ENCODE data around the gene RASSF5. TPM values are rescaled to one million over a fixed set of nuclear protein-coding genes. Genes with fewer than 3 reads are reported as not detected.
"Not testable (repeated sequence)": the region's sequence is repeated elsewhere in the genome, so short reads cannot be mapped to it uniquely, and the experiment has no call there.

RASSF5 gene
- total RNA-seq, 4 donors from 2014 or later: 0.77 to 5.3 (median 3.2) TPM

DNA sequence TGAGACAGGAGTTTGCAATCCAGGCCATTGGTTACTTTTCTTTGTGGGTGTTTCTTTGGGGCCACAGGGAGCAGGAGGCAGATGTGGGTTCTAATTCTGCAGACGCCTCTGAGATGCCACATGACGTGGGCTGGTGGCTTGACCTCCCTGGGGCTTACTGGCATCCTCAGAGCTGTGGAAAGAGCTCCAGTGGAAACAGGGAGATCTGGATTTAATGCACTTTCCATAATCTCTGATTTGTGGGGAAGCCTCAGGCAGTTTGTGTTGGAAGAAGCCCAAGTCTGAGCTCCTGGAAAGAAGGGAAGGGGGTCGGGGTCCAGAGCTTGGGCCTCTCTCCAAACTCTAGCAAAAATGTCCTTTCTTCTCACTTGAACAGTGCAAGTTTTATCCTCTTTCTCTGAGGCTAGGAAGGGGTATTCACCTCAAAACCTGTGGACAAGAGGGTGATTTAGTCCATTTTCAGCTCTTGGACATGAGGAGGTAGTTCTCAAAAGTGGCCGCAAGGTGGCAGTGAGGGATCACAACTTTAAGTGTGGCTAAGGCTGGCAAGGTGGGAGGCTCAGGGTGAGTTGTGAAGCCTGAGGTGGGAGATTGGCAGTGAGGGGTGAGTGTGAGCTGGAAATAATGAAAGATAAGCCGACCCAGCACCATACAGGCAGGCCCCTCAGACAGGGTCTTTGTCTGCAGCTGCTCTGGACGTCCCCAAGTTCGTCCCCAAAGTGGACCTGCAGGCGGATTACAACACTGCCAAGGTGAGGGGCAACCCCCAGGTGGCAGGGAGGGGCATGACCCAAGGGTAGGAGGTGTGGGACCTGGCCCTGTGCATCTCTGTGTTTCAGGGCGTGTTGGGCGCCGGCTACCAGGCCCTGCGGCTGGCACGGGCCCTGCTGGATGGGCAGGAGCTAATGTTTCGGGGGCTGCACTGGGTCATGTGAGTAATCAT lies 27.9 kb upstream of the RASSF5 start:
- Histone ChIP-seq H3K36me3 (no peaks in the 10 kb centered on the region), H3K27ac (no peak overlapping the region), H3K4me1 (no peaks in the 10 kb centered on the region), H3K27me3 (no peaks in the 10 kb centered on the region), H3K9me3 (no peaks in the 10 kb centered on the region), H3K4me3 (no peak overlapping the region)
- DNase-seq: peak; percentile 65 to 77
- TF ChIP-seq, protein P1, sequence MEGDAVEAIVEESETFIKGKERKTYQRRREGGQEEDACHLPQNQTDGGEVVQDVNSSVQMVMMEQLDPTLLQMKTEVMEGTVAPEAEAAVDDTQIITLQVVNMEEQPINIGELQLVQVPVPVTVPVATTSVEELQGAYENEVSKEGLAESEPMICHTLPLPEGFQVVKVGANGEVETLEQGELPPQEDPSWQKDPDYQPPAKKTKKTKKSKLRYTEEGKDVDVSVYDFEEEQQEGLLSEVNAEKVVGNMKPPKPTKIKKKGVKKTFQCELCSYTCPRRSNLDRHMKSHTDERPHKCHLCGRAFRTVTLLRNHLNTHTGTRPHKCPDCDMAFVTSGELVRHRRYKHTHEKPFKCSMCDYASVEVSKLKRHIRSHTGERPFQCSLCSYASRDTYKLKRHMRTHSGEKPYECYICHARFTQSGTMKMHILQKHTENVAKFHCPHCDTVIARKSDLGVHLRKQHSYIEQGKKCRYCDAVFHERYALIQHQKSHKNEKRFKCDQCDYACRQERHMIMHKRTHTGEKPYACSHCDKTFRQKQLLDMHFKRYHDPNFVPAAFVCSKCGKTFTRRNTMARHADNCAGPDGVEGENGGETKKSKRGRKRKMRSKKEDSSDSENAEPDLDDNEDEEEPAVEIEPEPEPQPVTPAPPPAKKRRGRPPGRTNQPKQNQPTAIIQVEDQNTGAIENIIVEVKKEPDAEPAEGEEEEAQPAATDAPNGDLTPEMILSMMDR (IDR thresholded peaks at IDR 0.05): peak; percentile 67 to 79 (median 78)
- no peak for TF ChIP-seq POLR2A (IDR thresholded peaks at IDR 0.05)
- intact Hi-C loops (cut with DNase I; ENCODE audit: low total_unique reads): no loop called here

GRCh38 chr1:206480211-206480610 lies 27.1 kb upstream of the RASSF5 start:
- no peak overlapping the region for H3K27ac ChIP-seq
- intact Hi-C loops (cut with DNase I; ENCODE audit: low total_unique reads): no loop called here
- TF ChIP-seq, protein P1 (IDR thresholded peaks at IDR 0.05): no peak
- no peak for TF ChIP-seq POLR2A (IDR thresholded peaks at IDR 0.05)
- H3K27me3 ChIP-seq: no peaks in the 10 kb centered on the region
- no peak for DNase-seq
- H3K4me3 ChIP-seq: no peak overlapping the region
- no peaks in the 10 kb centered on the region for H3K4me1 ChIP-seq
- H3K9me3 ChIP-seq: no peaks in the 10 kb centered on the region
- H3K36me3 ChIP-seq: no peaks in the 10 kb centered on the region

DNA sequence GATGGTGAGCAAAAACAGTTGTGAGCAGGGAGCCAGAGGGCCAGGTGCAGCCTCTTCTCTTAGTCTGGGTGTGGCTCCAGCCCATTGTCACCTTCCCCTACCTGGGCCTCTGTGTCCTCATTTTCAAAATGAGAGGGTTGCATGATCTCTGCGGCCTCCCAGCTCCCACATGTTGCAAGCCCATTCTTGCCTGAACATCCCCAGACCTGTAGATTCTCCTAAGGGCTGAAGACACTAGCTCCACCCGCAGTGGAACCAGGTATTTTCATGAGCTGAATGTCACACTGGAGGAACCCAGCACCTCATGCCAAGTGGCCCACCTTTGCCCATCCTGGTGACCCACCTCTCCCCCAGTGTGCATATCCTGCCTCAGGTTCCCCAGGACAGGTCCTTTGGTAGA lies 24.7 kb upstream of the RASSF5 start:
- DNase-seq: no peak
- Histone ChIP-seq H3K27ac (no peak overlapping the region), H3K36me3 (no peaks in the 10 kb centered on the region), H3K4me1 (no peaks in the 10 kb centered on the region), H3K4me3 (no peak overlapping the region), H3K27me3 (no peaks in the 10 kb centered on the region), H3K9me3 (no peaks in the 10 kb centered on the region)
- no peak for TF ChIP-seq POLR2A (IDR thresholded peaks at IDR 0.05)
- TF ChIP-seq, protein P1 (IDR thresholded peaks at IDR 0.05): no peak
- intact Hi-C loops (cut with DNase I; ENCODE audit: low total_unique reads): no loop called here

GRCh38 chr1:206483864-206484263 lies 23.5 kb upstream of the RASSF5 start:
- H3K4me3 ChIP-seq; H3K4me1 ChIP-seq; H3K27ac ChIP-seq; DNase-seq; H3K9me3 ChIP-seq; H3K27me3 ChIP-seq; H3K36me3 ChIP-seq; intact Hi-C loops (cut with DNase I; ENCODE audit: low total_unique reads): not testable (repeated sequence)

DNA sequence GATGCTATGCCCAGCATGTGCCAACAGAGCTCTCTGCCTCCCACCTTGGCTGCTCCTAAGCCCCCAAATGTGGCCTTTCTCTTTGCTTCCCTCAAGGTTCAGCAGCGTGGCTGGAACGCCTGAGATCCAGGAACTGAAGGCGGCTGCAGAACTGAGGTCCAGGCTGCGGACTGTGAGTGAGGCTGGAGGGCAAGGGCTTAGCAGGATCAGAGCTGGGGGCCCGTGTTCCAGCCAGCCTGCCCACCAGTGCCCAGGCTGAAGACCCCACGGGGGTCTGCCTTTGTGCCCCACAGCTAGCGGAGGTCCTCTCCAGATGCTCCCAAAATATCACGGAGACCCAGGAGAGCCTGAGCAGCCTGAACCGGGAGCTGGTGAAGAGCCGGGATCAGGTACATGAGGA lies 22.4 kb upstream of the RASSF5 start:
- Histone ChIP-seq H3K36me3 (no peaks in the 10 kb centered on the region), H3K9me3 (no peaks in the 10 kb centered on the region), H3K27ac (no peak overlapping the region), H3K4me1 (no peaks in the 10 kb centered on the region), H3K4me3 (no peak overlapping the region), H3K27me3 (no peaks in the 10 kb centered on the region)
- TF ChIP-seq, protein P1 (IDR thresholded peaks at IDR 0.05): no peak
- no peak for TF ChIP-seq POLR2A (IDR thresholded peaks at IDR 0.05)
- no peak for DNase-seq
- intact Hi-C loops (cut with DNase I; ENCODE audit: low total_unique reads): no loop called here

Data from uterus (tissue), 4 donors.